WTC11 (cell line): Measurements from ENCODE around the gene IL27RA.

Experiments used
- CREB1 ChIP-seq: sonication (generic); formaldehyde crosslinking; IDR thresholded peaks from 2 replicates; pipeline ENCODE4 v1.8.0; 2023; ENCODE audit warnings: mild to moderate bottlenecking, missing genetic modification reagents
- CTCF ChIP-seq: fragments of 200-600 bp; IDR thresholded peaks from 2 replicates; pipeline ENCODE4 v1.8.0; 2022; ENCODE audit warnings: antibody characterized with exemption
- ELF4 ChIP-seq: sonication (generic); formaldehyde crosslinking; IDR thresholded peaks from 2 replicates; pipeline ENCODE4 v1.8.1; 2022; ENCODE audit warnings: low read depth, mild to moderate bottlenecking, moderate library complexity, missing genetic modification reagents
- FOXP1 ChIP-seq: sonication (generic); formaldehyde crosslinking; IDR thresholded peaks from 2 replicates; pipeline ENCODE4 v1.8.0; 2022; ENCODE audit warnings: missing genetic modification reagents, mild to moderate bottlenecking, moderate library complexity, borderline replicate concordance
- FOXP4 ChIP-seq: sonication (generic); formaldehyde crosslinking; IDR thresholded peaks from 2 replicates; pipeline ENCODE4 v1.8.0; 2022; ENCODE audit warnings: mild to moderate bottlenecking, missing genetic modification reagents
- PRDM15 ChIP-seq: sonication (generic); formaldehyde crosslinking; IDR thresholded peaks from 2 replicates; pipeline ENCODE4 v1.8.0; 2022; ENCODE audit warnings: missing genetic modification reagents
- USF2 ChIP-seq: sonication (generic); formaldehyde crosslinking; IDR thresholded peaks from 2 replicates; pipeline ENCODE4 v1.8.1; 2023; ENCODE audit warnings: mild to moderate bottlenecking, missing genetic modification reagents, moderate library complexity
- ZNF317 ChIP-seq: sonication (generic); formaldehyde crosslinking; IDR thresholded peaks from 2 replicates; pipeline ENCODE4 v1.8.1; 2023; ENCODE audit warnings: low read depth, mild to moderate bottlenecking, moderate library complexity, missing genetic modification reagents, borderline replicate concordance

GRCh38 chr19:13983213-13983889, 48.2 kb upstream of the IL27RA start:
- TF ChIP-seq USF2 (CRISPR knock-in tag): no peak
- no peak for TF ChIP-seq FOXP4
- no peak for TF ChIP-seq CREB1 (CRISPR knock-in tag)
- no peak for TF ChIP-seq CTCF
- TF ChIP-seq PRDM15 (CRISPR knock-in tag): no peak
- TF ChIP-seq ELF4: no peak
- no peak for TF ChIP-seq FOXP1
- TF ChIP-seq ZNF317 (CRISPR knock-in tag): no peak
